GM21737 (cell line): ENCODE results near the gene ASPN.
"Not testable (repeated sequence)": the region's sequence is repeated elsewhere in the genome, so short reads cannot be mapped to it uniquely, and the experiment has no call there.

Experiments
- ATAC-seq: cut with Tn5 transposase; IDR thresholded peaks from one replicate; pipeline ENCODE4 v1.9.1; 2021; ENCODE audit warnings: mild to moderate bottlenecking, moderate library complexity; ENCODE audit not compliant: unreplicated experiment

Gene ASPN

DNA sequence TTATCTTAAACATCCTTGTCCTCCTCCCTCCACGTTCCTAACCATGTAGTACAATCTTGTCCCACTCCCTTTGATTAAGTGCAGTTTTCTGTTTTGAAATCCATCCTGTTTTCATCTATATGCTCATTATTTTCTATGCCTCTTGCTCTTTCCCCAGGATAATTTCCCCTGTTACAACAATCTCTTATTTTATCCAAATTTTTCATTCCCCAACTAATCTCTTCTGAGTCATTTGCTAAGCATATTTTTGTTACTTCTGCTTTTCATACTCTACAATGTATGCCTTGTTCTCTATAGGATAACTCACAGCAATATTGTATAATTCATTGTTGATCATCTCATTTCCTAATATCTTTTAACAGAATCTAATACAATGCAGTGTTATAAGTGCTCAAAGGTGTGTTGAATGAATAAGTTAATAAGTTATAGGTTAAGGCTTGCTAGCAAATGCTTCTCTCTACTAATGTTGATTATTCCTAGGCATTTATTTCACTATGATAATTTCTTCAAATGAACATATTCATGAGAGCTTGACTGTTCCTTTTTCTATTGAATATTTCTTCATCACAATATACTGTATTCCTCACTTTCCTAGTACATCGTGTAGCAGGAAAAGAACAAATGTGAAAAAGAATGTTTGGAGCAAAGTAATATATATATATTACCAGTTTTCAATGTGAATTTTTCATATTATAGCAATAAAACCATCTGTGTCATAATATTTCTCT is 59.5 kb downstream of the ASPN start:
- ATAC-seq: no peak

DNA sequence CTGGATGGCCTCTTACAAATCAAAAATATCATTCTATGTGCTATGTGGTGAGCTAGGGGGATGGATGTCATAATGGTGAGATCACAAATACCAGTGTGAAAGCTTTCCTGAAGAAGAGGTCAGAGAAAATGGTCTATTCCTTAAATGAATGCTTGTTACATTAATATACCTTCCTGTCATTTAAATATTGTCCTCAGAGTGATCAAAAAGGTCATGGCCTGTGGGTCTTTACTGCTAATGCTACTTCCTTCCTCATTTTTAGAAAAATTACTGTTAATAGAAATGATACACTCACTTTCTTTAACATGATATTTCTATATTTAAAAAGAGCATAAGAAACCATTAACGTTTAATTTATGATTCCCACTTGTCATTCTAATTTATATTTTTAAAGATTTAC is 67.7 kb downstream of the ASPN start:
- no peak for ATAC-seq

DNA sequence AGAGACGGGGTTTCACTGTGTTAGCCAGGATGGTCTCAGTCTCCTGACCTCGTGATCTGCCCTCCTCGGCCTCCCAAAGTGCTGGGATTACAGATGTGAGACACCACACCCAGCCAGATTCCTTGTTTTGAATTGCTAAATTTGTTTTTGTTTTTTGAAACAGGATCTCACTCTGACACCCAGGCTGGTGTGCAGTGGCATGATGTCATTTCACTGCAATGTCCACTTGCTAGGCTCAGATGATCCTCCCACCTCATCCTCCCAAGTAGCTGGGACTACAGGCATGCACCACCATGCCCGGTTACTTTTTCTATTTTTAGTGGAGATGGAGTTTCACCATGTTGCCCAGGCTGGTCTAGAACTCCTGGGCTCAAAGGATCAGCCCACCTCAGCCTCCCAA is 71.1 kb downstream of the ASPN start:
- ATAC-seq: not testable (repeated sequence)

DNA sequence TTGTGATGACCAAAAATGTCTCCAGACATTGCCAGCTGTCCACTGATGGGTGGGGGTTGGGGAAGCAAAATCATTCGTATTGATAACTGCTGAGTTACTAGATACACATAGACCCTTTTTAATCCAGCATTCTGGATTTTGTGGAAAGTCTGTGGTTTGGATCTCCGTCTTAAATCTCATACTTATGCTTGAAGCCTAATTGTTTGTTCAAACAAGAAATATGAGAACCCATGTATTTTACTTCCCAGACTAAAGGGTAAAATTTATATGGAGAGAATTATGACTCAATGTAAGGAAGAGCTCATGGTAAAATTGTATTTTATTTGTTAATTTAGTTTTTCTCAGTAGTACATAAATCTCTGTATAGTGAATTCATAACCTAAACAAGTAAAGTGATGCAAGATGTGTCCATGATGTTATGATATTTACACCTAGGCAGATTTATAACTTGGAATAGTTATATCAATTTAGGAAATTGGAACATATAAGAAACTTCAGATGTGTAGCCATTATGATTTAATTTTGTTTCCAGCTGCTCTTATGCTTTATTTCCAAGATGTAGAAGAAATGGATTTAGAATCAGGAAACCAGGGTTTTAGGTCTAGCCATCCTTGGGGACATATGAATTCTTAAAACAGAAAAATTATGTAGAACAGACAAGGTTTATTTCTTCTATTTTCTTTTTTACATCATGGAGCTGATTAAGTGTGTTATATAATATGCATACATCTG is 73.4 kb downstream of the ASPN start:
- ATAC-seq: no peak

DNA sequence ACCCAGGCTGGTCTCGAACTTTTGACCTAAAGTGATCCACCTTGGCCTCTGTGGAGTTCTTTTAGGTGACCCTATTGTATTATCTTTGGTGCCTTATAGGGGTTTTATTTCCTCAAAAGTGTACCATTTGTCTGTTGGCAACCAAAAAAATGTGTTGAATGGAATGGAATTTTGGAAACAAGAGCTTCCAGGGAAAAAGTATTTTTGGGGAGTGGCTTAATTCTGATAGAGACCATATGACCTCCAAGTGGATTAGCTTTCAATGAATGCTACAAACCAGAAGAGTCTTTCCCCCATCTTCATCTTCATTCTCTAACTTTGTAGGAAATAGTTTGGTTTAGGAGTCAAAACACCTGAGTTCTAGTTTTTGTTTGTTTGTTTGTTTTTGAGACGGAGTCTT is 74.5 kb downstream of the ASPN start:
- ATAC-seq: no peak

DNA sequence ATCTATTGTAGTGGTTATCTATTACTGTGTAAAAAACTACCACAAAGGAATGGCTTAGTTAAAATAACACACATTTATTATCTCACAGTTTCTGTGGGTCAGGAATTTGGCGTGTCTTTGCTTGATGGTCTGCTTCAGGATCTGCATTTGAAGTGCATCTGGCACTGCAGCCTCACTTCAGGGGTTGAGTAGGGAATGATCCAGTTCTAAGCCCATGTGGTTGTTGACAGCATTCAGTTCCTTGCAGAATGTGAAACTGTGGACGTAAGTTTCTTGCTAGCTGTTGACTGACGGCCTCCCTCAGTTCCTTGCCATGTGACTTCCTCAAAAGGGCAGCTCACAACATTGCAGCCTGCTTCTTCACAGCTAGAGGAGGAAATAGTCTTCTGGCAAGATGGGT is 75.8 kb downstream of the ASPN start:
- no peak for ATAC-seq
